Measurements from ENCODE around the gene GOLGA2.

GOLGA2 gene, protein sequence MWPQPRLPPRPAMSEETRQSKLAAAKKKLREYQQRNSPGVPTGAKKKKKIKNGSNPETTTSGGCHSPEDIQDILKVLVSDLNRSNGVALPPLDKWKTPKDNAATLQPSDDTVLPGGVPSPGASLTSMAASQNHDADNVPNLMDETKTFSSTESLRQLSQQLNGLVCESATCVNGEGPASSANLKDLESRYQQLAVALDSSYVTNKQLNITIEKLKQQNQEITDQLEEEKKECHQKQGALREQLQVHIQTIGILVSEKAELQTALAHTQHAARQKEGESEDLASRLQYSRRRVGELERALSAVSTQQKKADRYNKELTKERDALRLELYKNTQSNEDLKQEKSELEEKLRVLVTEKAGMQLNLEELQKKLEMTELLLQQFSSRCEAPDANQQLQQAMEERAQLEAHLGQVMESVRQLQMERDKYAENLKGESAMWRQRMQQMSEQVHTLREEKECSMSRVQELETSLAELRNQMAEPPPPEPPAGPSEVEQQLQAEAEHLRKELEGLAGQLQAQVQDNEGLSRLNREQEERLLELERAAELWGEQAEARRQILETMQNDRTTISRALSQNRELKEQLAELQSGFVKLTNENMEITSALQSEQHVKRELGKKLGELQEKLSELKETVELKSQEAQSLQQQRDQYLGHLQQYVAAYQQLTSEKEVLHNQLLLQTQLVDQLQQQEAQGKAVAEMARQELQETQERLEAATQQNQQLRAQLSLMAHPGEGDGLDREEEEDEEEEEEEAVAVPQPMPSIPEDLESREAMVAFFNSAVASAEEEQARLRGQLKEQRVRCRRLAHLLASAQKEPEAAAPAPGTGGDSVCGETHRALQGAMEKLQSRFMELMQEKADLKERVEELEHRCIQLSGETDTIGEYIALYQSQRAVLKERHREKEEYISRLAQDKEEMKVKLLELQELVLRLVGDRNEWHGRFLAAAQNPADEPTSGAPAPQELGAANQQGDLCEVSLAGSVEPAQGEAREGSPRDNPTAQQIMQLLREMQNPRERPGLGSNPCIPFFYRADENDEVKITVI

GRCh38 chr9:128275198-128276007 lies at the start of gene GOLGA2:
Gene GOLGA2 (minus strand): TSS chr9:128276007. CDS start chr9:128275976, 31 bp downstream.
- no peak for DNase-seq

DNA sequence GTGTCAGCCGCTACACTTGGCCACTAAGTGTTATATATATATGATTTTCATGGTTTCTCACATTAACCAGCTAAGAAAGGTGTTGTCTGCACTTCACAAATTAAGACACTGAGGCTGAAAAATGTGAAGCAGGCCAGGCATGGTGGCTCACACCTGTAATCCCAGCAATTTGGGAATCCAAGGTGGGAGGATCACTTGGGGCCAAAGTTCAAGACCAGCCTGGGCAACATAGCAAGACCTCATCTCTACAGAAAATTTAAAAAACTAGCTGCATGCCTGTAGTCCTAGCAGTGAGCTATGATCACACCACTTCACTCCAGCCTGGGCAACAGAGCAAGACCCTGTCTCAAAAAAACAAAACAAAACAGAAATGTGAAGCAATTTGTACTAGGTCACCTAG lies 48.6 kb upstream of the GOLGA2 start:
- DNase-seq: no peak

GRCh38 chr9:128323791-128324190 lies 48.0 kb upstream of the GOLGA2 start:
- no peak for DNase-seq

GRCh38 chr9:128323212-128323730 lies 47.5 kb upstream of the GOLGA2 start:
- no peak for DNase-seq

DNA sequence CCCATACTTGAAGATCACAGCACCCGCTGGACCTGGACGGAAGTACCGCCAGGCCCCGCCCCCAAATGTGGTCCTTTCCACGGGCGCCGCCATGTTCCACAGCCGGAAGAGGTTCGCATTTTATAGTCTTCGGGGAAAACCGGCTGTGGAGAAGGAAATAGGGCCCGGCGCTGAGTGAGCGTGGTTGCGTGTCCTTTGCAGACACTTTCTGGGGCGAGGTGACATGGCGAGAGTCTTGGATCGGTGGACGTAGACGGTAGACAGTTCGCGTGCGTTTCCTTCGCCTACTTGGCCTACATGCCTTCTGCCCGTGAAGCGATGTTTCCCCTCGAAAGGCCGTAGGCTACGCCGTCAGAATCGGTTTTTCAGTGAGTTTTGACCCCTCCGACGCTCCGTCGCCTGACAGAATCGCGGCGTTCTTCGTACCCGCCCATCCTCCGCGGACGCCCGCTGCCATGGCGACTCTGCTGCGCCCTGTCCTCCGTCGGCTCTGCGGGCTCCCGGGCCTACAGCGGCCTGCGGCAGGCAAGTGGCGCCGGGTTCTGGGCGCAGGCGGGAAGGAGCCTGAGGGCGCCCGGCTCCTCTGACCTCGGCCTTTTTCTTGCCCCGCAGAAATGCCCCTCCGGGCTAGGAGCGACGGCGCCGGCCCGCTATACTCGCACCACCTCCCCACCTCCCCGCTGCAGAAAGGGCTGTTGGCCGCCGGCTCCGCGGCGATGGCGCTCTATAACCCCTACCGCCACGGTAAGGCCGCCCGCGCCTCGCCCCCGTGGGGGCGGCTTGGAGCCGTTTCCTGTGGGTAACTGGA lies 46.8 kb upstream of the GOLGA2 start, which contains the start of the genes COQ4 and TRUB2:
Gene COQ4 (plus strand): TSS at position 436 of the 808 bp plus-strand sequence. CDS start 20 bp downstream, at position 456.
Gene TRUB2 (minus strand): TSS at position 44 of the 808 bp plus-strand sequence. CDS start 39 bp downstream, at position 5.
- DNase-seq: peak; percentile 75

DNA sequence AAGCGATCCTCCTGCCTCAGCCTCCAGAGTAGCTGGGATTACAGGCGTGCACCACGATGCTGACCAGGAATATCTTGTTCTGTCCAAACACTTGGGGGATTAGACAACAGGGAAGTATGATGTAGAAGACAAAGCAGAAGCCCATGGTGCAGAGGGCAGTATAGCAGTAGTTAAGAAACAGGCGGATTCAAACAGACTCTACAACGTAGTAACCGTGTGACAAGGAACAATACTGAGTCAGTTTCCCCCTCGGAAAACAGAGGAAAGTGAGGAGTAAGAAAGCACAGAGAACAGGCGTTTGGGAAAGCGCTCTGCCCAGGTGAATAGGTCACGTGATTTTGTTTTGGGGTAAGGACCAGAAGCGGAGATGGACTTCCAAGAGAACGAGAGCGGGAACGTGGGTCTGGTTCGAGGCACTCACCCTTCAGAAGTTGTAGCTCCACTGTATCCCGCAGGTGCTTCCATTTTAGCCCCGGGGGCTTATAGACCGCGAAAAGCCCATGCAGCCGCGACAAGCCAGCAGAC lies 46.1 kb upstream of the GOLGA2 start:
- no peak for DNase-seq

DNA sequence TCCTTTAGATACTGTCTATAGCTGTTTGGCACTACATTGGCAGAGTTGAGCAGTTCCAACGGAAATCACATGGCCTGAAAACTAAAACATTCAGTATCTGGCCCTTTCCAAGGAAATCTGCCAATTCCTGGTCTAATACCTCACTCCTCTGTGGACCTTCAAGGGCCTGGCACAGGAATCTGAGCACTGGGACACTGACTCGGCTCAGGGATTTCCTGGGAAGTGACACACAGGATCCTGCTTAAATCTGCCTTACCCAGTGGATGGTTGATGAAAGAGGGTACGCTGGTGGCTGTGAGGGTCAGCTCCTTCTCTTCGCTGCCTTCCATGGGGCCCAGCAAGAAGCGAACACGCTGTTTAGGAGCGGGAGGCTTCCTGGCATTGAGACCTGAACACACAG lies 45.5 kb upstream of the GOLGA2 start:
- no peak for DNase-seq

DNA sequence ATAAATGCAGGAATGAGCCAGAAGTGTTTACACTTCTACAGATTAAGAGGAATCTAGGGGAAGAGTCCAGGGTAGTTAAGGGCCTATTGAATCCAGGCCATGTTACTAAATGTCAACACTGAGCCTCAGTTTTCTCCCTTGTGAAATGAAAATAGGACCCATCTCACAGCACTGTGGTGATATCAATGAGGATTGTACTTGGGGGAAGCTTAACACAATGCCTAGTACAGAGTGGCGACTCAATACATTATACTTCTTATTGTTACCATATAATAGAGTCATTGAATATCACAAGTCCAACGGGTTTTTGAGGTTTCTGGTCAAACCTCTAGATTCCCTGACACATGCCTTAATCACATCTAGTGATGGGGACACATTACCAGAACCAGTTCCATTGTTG lies 41.8 kb upstream of the GOLGA2 start:
- DNase-seq: no peak

GRCh38 chr9:128316421-128316820 lies 40.6 kb upstream of the GOLGA2 start:
- no peak for DNase-seq

- no peak for DNase-seq
These were observed 38.9 kb upstream of the GOLGA2 start for GRCh38 chr9:128314697-128315096.

GRCh38 chr9:128310461-128310860 lies 34.7 kb upstream of the GOLGA2 start:
- DNase-seq: no peak

DNA sequence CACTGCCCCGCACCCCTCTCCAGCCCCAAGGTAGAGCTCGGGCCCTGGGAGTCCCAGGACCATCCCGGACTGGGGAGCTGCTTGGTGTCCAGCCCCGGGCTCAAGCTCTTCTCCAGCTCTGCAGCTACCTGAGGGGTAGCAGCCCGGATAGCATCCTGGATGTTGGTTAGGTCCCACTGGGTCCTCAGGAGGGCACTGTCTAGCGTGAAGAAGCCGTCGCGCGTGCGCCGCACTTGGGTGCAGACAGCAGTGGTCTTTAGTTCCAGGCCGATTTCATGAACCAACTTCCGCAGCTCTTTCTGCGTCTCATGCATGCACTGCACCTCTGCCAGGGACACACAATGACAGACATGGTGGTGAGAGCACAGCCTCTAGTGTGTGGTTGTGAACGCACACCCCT lies 33.7 kb upstream of the GOLGA2 start:
- DNase-seq: no peak

DNA sequence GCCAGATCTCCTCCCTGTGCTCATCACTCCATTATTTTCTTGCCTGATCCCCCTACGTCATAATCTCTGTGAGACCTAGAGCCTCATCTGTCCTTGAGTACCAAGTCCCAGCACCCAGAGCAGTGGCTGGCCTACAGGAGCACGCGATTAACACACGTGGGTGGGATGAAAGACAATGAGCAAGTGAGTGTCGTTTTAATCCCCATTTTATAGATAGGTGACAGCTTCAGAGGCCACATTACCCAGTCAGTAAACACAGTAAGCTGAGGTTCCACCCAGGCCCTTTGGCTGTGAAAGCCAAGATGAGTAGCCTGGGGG lies 29.1 kb upstream of the GOLGA2 start:
- no peak for DNase-seq

DNA sequence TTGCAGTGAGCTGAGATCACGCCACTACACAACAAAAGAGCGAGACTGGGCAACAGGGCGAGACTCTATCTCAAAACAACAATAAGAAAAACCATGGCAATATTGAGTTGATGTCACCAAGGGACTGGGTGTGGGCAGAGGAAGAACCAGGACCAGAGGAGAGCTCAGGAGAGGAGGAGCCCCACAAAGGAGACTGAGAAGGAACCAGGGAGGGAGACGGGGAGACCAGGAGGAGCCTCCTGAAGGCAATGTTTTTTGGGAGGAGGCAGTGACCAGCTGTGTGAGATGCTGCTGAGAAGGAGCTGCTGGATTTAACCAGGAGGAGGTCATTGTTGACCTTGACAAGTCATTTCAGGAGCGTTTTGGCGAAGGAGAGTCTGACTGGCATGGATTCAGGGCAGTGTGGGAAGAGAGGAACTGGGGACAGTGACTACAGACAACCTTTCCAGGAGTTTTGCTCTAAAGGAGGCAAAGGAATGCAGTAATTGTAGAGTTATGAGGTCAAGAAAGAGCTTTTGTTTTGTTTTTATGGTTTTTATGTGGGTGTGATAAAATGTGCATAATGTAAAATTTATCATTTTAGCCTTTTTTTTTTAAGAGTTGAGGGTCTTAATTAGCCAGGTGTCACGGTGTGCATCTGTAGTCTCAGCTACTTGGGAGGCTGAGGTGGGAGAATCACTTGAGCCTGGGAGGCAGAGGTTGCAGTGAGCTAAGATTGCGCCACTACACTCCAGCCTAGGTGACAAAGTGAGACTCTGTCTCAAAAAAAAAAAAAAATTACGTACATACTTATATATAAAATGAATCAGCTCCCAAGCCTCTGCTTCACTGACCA lies 28.5 kb upstream of the GOLGA2 start:
- no peak for DNase-seq

DNA sequence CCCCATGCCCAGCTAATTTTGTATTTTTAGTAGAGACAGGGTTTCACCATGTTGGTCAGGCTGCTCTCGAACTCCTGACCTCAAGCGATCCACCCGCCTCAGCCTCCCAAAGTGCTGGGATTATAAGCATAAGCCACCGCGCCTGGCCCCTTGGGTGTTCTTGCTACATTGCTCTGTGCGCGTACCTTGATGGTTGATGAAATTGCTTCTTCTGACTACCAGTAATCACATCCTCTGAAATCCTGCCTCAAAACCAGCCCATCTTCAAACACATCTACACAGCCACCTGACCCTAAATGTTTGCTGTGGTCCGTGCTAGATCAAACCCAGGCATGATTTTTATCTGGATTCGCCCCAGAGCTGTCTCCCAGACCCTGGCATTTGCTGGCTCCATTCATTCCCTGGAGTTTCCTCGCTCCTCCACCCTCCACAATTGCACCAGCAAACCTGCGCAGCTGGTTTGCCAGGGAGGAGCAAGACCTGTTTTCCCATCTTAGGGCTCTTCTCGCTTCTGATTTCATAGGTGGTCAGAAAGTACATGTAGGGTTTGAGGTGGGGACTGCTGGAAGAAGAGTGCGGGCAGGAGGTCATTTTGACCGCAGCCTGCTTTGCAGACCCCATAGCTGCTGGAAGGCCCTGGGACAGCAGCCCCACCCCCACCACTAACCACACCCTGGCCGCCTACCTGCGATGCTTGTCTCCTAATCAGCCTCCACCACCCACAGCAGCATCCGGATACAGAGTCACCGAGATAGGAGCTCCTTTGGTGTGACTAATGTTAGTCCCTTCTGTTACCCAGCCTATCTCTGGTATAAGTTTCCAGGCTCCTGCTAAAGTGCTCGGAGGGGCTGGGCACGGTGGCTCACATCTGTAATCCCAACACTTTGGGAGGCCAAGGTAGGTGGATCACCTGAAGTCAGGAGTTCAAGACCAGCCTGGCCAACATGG lies 23.0 kb upstream of the GOLGA2 start:
- no peak for DNase-seq

DNA sequence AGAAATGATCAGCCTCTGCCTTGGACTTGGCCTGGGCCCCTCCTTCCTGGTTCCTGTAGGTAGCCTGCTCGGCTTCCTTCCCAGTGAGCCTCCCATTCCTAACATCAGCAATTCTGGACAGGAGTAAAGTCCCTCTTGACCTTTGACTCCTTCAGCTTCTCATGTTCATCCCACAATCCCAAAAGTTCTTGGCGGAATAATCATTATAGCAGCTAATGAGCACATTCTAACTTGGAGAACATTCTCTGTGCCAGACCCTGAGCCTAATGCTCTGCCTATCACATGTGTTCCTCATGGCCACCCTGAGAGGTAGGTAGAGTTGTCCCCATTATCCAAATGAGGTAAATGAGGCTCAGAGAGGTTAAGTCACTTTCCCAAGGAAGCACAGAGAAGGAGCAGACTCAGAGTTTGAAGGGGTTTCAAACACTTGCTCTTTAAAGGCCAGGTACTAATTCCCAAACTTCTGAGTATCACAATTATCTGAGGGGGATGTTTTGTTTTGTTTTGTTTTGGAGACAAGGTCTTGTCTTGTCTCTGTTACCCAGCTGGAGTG lies 21.5 kb upstream of the GOLGA2 start:
- DNase-seq: no peak

GRCh38 chr9:128296340-128297220 lies 20.8 kb upstream of the GOLGA2 start:
- no peak for DNase-seq

DNA sequence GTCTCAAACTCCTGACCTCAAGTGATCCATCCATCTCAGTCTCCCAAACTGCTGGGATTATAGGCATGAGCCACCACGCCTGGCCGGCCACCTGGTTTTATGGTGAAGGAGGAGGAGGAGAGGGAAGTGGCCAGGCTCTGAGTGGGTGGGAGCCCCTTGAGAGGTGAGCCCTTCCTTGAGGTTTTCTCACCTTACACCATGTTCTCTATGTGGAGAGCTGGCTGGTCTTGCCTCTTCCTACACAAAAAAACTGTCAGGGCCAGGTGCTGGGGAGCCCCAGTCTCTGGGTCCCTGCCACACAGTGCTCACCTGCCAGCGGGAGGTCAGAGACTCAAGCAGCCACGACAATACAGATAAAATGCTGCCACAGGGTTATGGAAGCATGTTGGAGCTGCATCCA lies 18.3 kb upstream of the GOLGA2 start:
- no peak for DNase-seq
